NK-92 (cell line): ENCODE data around the gene GCSAML.

Experiments used
- DNase-seq: peaks from one replicate; lab custom pipeline; 2025; ENCODE audit not compliant: unreplicated experiment; lab: John Stamatoyannopoulos, UW

Gene GCSAML

DNA sequence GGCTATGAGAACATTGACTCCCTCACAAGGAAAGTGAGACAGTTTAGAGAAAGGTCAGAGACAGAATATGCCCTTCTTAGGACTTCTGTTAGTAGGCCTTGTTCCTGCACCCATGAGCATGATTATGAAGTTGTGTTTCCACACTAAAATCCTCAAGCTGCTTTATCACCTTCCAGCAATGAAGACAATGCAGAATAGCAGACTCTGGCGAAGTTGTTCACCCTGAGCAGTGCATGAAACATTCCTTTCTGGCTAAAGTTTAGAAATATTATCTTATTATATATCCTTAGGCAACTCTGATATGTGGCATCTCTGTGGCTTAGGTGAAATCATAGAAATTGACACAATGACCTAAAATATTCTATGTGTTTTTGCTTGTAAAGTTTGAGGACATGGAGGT lies 25.3 kb downstream of the GCSAML start:
- no peak for DNase-seq

DNA sequence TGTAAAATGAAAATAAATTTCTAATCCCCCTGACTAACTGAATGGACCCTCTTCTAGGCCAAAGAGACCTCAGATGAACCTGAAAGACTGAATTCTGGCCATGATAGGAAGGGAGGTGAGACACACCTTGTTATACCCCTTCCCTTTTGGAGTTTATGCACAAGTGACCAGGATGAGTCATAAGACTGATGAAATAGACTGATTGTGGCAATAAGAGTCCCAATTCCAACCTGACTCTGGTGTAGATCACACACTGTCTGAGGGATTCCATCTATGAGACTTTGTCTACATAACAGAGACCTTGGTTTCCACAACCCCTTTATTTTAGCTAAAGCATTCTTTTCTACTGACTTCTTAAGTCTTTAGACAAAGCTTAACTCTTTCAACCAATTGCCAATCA lies 25.7 kb downstream of the GCSAML start:
- no peak for DNase-seq

DNA sequence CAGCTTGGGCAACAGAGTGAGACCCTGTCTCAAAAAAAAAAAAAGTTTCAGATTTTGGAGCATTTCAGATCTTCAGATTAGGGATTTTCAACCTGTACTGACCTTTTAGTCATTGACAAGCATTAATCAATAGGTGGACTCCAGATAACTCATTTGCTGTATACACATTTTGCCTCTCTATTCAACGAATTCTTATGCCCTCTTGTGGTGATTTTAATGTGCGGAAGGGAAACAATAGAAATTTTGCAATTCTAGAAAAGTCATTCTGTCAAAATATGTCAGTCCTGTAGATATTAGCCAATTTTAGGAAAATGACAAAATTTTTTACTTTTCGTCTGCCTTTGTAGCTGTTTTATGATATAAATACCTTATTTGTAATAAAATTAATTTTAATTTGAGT lies 27.6 kb downstream of the GCSAML start:
- DNase-seq = no peak

DNA sequence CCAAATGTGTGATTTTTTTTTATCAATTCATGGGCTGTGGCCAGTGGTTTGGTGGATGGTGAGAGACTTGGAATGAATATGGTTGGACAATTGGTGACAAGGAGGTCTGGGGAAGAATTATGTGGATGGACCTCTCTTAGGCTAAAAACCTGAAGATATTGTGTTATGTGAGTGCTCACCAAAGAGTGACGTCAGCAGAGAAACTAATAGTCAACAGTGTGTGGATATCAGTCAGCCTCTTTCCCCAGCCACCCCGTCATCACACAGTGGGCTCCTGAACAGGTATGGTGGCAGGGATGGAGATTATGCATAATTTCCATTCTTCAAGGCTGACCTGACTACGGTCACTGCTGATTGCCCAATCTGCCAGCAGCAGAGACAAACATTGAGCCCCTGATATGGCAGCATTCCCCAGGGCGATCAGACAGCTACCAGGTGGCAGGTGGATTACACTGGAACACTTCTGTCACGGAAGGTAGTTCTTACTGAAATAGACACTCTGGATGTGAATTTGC lies 30.1 kb downstream of the GCSAML start:
- DNase-seq = no peak

DNA sequence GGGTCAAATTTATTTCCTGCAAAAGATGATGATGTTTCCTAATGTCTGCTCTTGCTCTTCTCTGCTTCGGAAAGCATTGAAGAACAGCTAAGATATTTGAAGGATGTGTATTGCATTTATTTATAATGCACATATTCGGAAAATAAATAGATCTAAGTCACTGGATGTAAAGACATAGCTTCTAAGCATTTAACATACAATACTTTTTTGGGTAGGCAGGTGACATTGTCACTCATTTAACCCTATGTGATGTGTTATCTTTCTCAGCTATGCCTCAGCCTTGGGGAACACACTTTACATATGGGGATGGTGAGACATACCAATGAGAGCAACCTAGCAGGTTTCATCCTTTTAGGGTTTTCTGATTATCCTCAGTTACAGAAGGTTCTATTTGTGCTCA lies 39.1 kb downstream of the GCSAML start, which contains the start of gene OR2G2:
TSS of gene OR2G2 (plus strand) at position 301 of the 400 bp plus-strand sequence. CDS start at position 301, 0 bp downstream.
- DNase-seq = no peak

DNA sequence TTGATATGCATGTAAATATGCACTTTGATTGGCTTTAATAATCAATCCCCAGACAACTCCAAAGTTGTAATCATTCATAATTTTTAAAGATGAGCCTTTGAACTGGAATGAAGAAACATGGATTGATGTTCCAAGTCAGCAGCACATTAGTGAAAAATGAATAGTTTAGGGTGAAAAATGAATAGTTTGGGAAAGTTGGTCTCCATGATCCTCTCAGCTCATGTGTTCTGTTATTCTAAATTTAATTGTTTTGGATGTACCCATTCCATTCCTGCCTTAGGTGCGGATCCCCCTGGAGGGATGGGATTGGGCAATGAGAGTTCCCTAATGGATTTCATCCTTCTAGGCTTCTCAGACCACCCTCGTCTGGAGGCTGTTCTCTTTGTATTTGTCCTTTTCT lies 56.4 kb downstream of the GCSAML start, which contains the start of gene OR2G3:
TSS of gene OR2G3 (plus strand) at position 301 of the 400 bp plus-strand sequence. CDS start at position 301, 0 bp downstream.
- DNase-seq = no peak

DNA sequence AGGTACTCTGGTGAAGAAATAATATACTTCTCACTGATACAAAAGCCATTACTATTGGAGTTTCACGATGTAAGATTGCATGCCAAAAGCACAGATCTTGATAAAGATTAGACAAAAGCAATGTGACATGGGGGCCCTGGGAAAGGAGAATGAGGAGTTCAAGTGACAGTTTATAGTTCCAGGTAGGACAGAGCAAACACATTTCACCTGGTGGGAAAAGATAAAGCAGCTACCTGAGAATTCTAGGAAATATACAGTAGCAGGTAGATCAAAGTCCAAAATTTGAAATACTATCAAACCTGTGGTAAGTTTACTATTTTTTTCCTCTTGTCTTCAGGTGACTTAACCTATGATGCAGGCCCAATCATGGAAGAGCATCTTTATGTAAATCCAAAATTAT lies 64.5 kb downstream of the GCSAML start:
- no peak for DNase-seq

DNA sequence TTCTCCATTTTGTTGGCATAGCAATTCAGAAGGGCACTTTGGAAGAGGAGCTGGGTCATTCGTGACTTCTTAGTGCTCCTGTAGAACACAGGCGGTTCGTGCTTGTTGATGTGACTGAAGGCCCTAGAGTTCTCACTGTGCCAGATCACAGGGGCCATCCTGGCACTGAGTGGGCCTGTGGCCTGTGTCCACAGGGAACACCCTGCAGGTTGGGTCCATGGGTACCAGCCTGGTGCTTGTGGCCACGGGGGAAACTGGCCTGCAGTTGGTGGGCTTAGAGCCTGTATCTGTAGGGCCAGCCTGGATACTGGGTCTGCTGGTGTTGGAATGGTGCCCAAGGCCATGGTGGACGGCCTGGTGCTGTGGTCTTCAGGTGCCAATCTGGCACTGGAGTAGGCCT lies 65.7 kb downstream of the GCSAML start:
- DNase-seq = no peak
